Fibroblast of skin of back (primary cell): ENCODE data around the gene SAMD7.

Experiments used
- DNase-seq: peaks from one replicate; pipeline ENCODE4 v3.0.0-alpha.2; 2013

SAMD7 gene

GRCh38 chr3:169966428-169966950, 55.1 kb downstream of the SAMD7 start, which contains the start of gene SEC62:
Gene SEC62 (plus strand): TSS chr3:169966807. CDS start chr3:169966823, 16 bp downstream.
- peak; percentile 91 for DNase-seq

- DNase-seq: peak; percentile 46
Measured at GRCh38 chr3:169966951-169967915, 55.9 kb downstream of the SAMD7 start.

- no peak for DNase-seq
Measured at GRCh38 chr3:169968224-169968885, 57.0 kb downstream of the SAMD7 start.

GRCh38 chr3:169969174-169970095, 58.1 kb downstream of the SAMD7 start:
- no peak for DNase-seq

- no peak for DNase-seq
Measured at GRCh38 chr3:169970847-169971246, 59.5 kb downstream of the SAMD7 start.

GRCh38 chr3:169971522-169971921, 60.1 kb downstream of the SAMD7 start:
- no peak for DNase-seq

- DNase-seq: no peak
Measured at GRCh38 chr3:169980055-169980454, 68.7 kb downstream of the SAMD7 start.

GRCh38 chr3:169984292-169984691, 72.9 kb downstream of the SAMD7 start:
- no peak for DNase-seq
